HS-5 (cell line): ENCODE data around the gene SETD1A.

Experiments
- DNase-seq: peaks from one replicate; pipeline ENCODE4 v3.0.0-alpha.2; 2012; ENCODE audit warnings: low read depth

SETD1A gene

DNA sequence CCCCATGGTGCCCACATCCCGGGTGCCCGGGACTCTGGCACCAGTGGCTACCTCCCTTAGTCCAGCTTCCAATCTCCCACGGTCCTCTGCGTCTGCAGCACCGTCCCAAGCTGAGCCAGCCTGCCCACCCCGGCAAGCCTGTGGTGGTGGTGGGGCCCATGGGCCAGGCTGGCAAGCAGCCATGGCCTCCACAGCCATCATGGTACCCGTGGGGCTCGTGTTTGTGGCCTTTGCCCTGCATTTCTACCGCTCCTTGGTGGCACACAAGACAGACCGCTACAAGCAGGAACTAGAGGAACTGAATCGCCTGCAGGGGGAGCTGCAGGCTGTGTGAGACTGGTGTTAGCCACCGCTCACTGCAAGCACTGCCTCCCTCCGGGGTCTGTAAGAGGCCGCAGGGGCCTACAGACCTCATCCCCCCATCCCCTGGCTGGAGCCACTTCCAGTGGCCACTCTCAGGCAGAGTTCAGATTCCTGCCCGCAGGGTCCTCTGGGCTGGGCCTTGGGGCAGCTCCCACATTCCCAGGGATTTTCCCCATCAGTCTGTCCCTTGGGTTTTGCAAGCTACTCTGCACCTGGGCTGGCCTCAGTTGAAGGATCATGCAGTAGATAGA lies 3.9 kb upstream of the SETD1A start:
- no peak for DNase-seq

DNA sequence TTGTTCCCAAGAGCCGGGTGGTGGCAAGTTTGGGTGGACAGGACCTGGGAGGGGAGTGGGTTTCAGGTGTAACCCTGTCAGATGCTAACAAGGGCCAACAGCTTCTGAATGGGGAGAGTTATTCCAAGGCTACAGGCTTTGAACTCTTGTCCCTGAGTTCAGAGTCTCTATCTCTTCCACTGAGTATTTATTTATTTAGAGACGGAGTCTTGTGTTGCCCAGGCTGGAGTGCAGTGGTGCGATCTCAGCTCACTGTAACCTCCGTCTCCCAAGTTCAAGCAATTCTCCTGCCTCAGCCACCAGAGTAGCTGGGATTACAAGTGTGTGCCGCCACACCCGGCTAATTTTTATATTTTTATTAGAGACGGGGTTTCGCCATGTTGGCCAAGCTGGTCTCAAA lies 2.6 kb upstream of the SETD1A start:
- no peak for DNase-seq

DNA sequence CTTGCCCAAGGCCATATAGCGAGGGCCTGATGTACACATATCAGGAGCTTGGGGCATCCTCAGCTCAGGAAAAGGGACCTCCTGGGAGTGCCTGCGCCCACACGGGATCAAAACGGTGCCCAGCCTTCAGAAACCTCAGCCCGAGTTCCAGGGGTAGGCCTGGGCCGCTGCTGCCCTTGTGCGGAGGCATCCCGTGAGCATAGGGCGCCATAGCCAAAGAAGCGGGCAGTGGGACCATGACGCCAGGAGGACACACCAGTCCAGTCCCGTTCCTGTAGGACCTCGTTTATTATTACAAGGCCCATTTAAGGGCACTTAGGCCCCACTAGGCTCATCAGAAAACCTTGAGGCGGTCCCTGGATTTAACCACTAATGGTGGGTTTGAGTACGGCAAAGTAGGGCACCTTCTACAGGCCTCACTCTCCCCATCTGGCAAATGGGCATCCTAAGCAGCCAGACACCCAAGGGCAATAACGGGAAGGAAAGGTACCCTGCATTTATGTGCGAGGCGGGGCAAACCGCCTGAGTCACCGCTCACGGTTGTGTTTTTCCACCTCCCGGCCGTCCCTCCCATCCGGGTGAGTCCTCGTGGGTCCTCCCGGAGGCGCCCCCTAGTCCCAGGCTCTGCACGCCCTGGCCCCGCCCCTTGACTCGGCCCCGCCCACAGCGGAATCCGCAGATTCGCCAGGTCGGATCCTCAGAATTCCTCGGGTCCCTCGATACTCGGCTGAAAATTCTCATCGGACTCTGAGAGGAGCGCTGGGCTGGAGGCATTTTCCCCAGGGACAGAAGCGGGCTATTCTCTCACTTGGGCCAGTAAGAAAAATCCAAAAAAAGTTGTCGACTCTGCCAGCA lies 726 bp upstream of the SETD1A start:
- peak; percentile 65 for DNase-seq

DNA sequence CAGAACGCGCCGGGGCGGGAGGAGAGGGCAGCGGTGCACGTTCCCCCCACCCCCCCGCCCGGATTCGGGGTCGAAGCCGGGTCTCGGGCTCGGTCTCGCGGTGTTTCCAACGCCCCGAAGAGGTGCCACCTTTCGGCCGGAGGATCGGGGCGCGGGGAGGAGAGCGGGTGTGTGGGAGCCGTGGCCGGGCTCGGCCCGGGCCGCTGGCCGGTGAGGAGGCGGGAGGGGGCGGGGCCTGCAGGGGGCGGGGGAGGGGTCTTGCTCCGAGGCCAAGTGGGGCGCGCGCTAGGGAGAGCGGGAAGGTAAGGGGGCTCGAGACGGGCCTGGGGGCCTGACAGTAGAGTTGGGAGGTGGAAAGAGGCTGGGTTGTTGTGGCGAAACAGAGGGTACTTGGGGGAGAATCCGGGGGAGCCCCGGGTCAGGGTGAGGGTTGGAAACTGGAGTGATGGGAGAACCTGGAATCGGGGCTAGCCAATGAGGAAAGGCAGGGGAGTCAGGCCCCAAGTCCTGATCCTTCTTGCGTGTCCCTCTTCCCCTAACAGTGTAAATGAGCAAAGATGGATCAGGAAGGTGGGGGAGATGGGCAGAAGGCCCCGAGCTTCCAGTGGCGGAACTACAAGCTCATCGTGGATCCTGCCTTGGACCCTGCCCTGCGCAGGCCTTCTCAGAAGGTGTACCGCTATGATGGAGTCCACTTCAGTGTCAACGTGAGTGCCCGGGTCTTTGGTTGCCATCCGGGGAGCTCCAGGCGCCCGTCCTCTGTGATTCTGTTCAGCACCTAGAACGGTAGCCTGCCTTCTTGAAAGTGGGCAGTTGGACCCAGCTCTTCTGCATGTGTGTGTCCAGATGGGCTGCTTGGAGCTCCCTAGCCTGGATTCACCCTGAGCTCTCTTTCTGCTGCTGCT lies 873 bp downstream of the SETD1A start:
- no peak for DNase-seq

DNA sequence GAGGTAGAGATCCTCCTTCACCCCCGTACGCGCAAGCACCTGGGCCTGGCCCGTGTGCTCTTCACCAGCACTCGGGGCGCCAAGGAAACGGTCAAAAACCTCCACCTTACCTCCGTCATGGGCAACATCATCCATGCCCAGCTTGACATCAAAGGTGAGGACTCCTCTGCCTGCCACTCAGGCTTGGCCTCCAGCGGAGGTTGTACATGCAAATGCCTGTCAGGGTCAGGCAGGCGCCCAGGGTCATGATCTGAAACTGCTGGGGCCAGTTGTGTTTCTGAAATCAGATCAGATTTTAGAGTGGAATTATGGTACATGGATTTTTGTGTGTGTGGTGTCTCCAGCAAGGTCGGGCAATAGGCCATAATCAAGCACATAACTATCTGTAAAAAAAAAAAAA lies 3.8 kb downstream of the SETD1A start:
- DNase-seq, result no peak

DNA sequence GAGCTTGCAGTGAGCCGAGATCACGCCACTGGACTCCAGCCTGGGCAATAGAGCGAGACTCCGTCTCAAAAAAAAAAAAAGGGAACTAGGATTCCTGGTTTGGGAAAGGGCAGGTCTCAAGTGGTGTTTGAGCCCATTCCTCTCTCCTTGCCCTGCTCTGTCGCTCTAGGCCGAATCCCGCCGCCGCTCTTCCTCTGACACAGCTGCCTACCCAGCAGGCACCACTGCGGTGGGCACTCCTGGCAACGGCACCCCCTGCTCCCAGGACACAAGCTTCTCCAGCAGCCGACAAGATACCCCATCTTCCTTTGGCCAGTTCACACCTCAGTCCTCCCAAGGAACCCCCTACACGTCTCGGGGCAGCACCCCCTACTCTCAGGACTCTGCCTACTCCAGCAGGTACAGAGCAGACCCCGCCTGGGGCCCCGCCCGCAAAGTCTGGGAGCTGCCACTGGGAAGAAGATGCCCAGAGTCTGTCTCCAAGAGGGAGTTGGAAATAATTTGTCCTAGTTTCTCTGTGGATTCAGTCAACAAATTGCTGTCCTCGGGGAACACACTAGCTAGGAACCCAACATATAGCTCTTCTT lies 6.5 kb downstream of the SETD1A start:
- no peak for DNase-seq

DNA sequence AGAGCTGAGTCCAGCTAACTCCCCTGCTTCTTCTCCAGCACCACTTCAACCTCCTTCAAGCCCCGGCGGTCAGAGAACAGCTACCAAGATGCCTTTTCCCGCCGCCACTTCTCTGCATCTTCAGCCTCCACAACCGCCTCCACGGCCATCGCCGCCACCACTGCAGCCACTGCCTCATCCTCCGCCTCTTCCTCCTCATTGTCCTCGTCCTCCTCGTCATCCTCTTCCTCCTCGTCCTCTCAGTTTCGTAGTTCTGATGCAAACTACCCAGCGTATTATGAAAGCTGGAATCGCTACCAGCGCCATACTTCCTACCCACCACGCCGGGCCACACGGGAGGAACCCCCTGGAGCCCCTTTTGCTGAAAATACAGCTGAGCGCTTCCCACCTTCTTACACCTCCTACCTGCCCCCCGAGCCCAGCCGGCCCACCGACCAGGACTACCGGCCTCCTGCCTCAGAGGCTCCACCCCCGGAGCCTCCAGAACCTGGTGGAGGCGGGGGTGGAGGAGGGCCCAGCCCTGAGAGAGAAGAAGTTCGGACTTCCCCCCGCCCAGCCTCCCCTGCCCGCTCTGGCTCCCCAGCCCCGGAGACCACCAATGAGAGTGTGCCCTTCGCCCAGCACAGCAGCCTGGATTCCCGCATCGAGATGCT lies 7.1 kb downstream of the SETD1A start:
- DNase-seq, result no peak

DNA sequence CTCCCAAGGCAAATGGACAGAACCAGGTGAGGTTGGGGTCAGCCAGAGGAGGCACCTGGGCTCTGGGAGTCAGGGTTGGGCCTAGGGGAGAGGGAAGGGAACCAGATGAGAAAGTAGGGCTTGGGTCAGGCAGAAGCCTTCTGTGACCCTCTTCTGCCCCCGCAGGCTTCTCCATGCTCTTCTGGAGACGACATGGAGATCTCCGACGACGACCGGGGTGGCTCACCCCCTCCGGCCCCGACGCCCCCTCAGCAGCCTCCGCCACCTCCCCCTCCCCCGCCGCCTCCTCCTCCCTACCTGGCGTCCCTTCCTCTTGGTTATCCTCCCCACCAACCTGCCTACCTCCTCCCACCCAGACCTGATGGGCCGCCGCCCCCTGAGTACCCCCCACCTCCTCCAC lies 7.9 kb downstream of the SETD1A start:
- no peak for DNase-seq

DNA sequence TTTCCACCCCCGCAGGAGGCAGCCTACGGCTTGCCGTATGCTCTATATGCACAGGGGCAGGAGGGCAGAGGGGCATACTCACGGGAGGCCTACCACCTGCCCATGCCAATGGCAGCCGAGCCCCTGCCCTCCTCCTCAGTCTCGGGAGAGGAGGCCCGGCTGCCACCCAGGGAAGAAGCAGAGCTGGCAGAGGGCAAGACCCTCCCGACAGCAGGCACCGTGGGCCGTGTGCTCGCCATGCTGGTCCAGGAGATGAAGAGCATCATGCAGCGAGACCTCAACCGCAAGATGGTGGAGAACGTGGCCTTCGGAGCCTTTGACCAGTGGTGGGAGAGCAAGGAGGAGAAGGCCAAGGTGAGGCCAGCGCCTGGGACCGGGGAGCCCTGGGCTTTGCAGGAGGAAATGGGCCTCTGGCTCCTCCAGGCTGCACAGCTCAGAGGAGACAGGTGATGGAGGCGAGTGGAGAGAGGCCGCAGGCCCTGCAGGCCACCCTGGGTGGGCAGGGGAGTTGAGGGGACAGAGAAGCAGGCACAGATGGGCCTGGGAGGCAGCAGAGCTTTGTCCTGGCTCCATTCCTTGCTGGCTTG lies 8.6 kb downstream of the SETD1A start:
- no peak for DNase-seq

DNA sequence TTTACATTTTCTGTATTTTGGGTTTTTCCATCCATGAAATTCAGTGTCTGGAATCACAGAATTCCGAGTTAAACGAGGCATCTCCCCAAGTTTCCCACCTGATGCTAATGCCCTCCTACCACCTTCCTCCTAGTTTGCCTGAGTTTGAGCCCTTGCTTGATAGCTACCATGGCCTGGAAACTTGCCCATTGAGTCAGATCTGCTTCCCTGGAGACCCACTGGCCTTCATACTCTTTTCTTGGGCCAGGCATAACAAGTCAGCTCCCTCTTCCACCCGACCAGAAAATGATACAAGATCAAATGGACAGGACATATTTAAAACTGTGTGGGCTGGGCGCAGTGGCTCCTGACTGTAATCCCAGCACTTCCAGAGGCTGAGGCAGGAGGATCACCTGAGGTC lies 10.2 kb downstream of the SETD1A start:
- DNase-seq, result no peak

DNA sequence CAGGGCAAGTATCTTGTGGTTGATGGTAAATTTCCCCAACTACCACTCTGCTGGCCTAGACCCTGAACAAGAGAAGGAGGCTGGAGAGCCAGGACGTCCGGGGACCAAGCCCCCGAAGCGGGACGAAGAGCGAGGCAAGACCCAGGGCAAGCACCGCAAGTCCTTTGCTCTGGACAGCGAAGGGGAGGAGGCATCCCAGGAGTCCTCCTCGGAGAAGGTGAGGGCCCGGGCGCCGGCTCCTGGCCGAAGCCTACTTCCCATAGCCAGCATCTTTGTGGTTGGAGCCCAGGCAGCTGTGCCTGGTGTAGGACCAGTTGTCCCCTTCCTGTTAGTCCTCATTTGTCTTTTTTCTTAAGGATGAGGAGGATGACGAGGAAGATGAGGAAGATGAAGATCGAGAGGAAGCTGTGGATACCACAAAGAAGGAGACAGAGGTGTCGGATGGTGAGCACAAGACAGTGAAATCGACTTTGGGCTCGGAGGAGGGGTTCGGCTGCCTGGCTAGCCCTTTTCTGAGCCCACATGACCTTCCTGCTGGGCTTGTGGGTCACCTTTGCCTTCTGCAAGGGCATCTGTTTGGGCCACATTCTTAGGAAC lies 11.8 kb downstream of the SETD1A start:
- no peak for DNase-seq

DNA sequence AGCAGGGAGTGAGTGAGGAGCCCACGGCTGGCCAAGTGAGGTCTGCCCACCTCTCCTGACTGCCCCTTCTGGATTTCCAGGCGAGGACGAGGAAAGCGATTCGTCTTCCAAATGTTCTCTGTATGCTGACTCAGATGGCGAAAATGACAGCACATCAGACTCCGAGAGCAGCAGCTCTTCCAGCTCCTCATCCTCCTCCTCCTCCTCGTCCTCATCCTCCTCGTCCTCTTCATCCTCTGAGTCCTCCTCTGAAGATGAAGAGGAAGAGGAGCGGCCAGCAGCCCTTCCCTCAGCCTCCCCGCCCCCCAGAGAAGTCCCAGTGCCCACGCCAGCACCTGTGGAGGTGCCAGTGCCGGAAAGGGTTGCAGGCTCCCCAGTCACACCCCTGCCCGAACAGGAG lies 13.7 kb downstream of the SETD1A start:
- DNase-seq, result no peak

DNA sequence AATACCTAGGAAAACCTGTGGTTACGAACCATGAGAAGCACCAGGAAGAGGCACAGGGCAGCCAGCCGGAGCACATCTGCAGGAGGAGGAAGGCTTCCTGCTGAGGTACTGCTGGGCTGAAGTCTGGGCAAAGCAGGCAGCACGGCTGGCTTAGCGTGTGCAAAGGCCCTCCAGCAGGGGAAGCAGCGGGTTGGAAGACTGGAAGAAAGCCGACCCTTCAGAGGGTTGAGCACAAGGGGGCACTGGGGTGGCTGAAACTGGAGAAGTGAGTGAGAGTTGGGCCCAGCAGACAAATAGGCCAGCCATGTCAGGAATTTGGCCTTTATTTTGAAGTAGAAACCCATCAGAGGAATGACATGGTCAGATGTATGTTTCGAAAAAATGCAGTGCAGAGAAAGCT lies 15.3 kb downstream of the SETD1A start:
- no peak for DNase-seq

DNA sequence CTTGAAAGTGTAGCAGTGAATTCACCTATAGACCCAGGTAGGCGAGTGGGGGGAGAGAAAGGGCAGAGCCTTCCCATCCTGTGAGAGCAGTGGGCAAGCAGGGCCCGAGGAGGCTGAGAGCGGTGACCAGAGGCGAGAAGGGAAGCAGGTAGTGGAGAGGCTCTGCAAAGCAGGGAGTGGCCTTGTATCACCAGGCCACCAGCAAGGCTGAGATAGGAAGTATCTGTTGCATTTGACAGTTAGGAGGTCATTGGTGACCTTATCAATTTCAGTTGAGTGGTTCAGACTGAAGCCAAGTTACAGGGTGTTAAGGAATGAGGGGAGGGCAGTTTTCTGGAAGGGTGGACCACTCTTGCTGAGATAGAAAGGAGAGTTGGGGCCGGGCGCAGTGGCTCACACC lies 16.8 kb downstream of the SETD1A start:
- DNase-seq, result no peak

DNA sequence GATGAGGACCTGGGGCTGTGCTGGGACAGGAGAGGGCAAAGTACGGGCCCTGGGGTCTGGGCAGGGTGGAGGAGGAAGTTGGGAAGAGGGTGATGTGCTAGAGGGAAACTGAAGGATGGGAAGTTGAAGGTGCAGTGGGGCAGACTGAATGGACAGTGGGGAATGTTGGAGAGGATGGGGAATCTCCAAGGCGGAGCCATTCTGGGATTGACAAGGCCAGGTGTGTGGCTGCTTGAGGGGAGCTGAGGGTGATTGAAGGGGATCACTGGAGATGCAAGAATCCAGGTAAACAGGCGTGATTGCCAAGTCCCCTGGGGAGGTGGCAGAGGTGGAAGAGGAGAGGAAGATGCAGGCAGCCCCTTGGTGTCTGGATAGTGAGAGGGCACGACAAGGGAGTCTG lies 18.9 kb downstream of the SETD1A start:
- no peak for DNase-seq

DNA sequence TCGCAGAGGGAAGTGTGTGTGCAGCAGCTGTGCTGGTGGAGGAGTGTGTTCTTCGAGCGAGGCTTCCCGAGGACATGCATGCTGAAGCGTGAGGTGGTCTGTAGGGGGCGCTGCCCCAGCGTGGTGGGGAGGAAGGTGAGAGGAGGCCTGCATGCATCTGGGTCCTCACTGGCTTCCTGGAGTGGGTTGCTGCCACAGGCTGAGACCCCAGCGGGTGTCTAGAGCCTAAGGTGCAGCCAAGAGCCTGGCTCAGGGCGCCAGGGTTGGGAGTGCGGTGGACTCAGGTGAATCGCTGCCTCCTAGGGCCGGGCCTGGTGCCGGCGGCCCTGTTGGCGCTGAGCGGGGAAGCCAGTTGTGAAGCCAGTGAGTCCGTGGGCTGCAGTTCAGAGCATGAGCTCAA lies 19.9 kb downstream of the SETD1A start:
- DNase-seq, result no peak

DNA sequence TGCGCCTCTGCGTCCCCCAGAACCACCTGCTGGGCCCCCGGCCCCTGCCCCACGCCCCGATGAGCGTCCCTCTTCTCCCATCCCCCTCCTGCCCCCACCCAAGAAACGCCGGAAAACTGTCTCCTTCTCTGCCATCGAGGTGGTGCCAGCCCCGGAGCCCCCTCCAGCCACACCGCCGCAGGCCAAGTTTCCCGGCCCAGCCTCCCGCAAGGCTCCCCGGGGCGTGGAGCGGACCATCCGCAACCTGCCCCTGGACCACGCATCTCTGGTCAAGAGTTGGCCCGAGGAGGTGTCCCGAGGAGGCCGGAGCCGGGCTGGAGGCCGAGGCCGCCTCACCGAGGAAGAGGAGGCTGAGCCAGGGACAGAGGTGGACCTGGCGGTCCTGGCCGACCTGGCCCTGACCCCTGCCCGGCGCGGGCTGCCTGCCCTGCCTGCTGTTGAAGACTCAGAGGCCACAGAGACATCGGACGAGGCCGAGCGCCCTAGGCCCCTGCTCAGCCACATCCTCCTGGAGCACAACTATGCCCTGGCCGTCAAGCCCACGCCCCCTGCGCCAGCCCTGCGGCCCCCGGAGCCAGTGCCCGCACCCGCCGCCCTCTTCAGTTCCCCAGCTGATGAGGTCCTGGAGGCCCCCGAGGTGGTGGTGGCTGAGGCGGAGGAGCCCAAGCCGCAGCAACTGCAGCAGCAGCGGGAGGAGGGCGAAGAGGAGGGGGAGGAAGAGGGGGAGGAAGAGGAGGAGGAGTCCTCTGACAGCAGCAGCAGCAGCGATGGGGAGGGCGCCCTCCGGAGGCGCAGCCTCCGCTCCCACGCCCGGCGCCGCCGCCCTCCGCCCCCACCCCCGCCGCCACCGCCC lies 21.8 kb downstream of the SETD1A start:
- DNase-seq, result no peak

DNA sequence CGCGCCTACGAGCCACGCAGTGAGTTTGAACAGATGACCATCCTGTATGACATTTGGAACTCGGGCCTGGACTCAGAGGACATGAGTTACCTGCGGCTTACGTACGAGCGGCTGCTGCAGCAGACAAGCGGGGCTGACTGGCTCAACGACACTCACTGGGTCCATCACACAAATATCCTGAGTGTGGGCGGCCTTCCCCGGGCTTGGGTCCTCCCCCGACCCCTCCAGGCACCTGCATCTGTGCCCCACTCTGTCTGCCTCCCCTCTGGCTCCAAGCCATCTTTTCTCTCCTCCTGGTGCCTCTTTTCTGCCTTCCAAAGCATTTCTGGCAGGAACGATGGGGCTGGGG lies 22.4 kb downstream of the SETD1A start:
- DNase-seq, result no peak

DNA sequence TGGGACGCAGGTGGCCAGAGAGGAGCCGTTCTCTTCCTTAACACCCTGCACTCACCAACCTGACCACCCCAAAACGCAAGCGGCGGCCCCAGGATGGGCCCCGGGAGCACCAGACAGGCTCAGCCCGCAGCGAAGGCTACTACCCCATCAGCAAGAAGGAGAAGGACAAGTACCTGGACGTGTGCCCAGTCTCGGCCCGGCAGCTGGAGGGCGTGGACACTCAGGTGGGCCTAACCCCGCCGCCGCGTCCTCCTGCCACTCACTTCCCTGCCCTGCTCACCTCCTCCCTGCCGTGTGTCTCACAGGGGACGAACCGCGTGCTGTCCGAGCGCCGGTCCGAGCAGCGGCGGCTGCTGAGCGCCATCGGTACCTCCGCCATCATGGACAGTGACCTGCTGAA lies 22.9 kb downstream of the SETD1A start:
- DNase-seq, result no peak

DNA sequence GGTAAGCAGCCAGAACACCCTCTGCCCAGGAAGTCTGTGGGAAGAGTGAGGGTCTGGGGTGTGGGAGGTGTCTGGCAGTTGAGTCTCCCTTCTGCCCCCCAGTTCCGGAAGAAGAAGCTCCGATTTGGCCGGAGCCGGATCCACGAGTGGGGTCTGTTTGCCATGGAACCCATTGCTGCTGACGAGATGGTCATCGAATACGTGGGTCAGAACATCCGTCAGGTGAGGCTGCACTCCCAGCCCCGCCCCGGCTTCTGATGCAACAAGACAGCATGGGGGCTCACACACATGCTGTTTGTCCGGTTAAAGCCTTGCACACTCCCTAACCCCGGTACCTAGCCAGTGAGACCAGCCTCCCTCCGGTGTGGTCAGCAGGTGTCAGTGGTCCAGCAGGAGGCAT lies 23.4 kb downstream of the SETD1A start:
- no peak for DNase-seq
